ENCODE measurements around the gene IGF2.

IGF2 gene

GRCh38 chr11:2154195-2154585 lies 15.0 kb upstream of the IGF2 start:
- H3K4me1 Mint-ChIP-seq = peaks cover 6% of the 10 kb centered on the region
- H3K9me3 Mint-ChIP-seq = no peaks in the 10 kb centered on the region
- H3K4me3 Mint-ChIP-seq = no peak overlapping the region
- no peak for DNase-seq
- no peak overlapping the region for H3K27ac Mint-ChIP-seq
- CTCF ChIA-PET = interaction anchor here (0.8 to 13.4 kb wide), 13 partner anchors 10 to 501 kb away, joined by 3 to 333 read pairs (median 3); no protein-coding TSS in a partner anchor
- H3K27me3 Mint-ChIP-seq = peaks cover 38% of the 10 kb centered on the region
- H3K36me3 Mint-ChIP-seq = no peaks in the 10 kb centered on the region

- Mint-ChIP-seq H3K4me3 (no peak overlapping the region), H3K27me3 (peaks cover 43% of the 10 kb centered on the region), H3K36me3 (no peaks in the 10 kb centered on the region), H3K27ac (no peak overlapping the region), H3K9me3 (no peaks in the 10 kb centered on the region), H3K4me1 (peaks cover 6% of the 10 kb centered on the region)
- no peak for DNase-seq
- CTCF ChIA-PET = interaction anchor here (0.8 to 13.4 kb wide), 14 partner anchors 9 to 500 kb away, joined by 3 to 333 read pairs (median 3); partner anchors contain the start of gene SYT8
Observed at GRCh38 chr11:2153581-2154194, 14.5 kb upstream of the IGF2 start.

GRCh38 chr11:2151500-2152257 lies 12.5 kb upstream of the IGF2 start:
- H3K4me3 Mint-ChIP-seq = no peak overlapping the region
- CTCF ChIA-PET = interaction anchor here (0.6 to 13.4 kb wide), 34 partner anchors 10 to 499 kb away, joined by 3 to 333 read pairs (median 4); partner anchors contain the start of genes MRPL23, SYT8 and TNNI2
- H3K27me3 Mint-ChIP-seq = peaks cover 63% of the 10 kb centered on the region
- H3K4me1 Mint-ChIP-seq = peaks cover 6% of the 10 kb centered on the region
- no peaks in the 10 kb centered on the region for H3K36me3 Mint-ChIP-seq
- H3K9me3 Mint-ChIP-seq = no peaks in the 10 kb centered on the region
- DNase-seq = peak; percentile 87
- no peak overlapping the region for H3K27ac Mint-ChIP-seq

- H3K27me3 Mint-ChIP-seq = peaks cover 79% of the 10 kb centered on the region
- H3K4me1 Mint-ChIP-seq = peaks cover 6% of the 10 kb centered on the region
- CTCF ChIA-PET = interaction anchor here (0.6 to 13.4 kb wide), 19 partner anchors 9 to 497 kb away, joined by 3 to 333 read pairs (median 6); partner anchors contain the start of genes MRPL23, SYT8 and TNNI2
- no peaks in the 10 kb centered on the region for H3K9me3 Mint-ChIP-seq
- no peak for DNase-seq
- no peak overlapping the region for H3K27ac Mint-ChIP-seq
- H3K4me3 Mint-ChIP-seq = no peak overlapping the region
- no peaks in the 10 kb centered on the region for H3K36me3 Mint-ChIP-seq
Observed at GRCh38 chr11:2149864-2150847, 11.0 kb upstream of the IGF2 start.

GRCh38 chr11:2149460-2149859 lies 10.3 kb upstream of the IGF2 start:
- DNase-seq = no peak
- Mint-ChIP-seq H3K36me3 (no peaks in the 10 kb centered on the region), H3K27me3 (peaks cover 86% of the 10 kb centered on the region), H3K4me3 (no peak overlapping the region), H3K9me3 (no peaks in the 10 kb centered on the region), H3K4me1 (peaks cover 6% of the 10 kb centered on the region), H3K27ac (no peak overlapping the region)
- CTCF ChIA-PET = interaction anchor here (0.6 to 13.4 kb wide), 9 partner anchors 8 to 316 kb away, joined by 3 to 333 read pairs (median 9); partner anchors contain the start of genes MRPL23 and SYT8

GRCh38 chr11:2148595-2148994 lies 9.4 kb upstream of the IGF2 start:
- DNase-seq = no peak
- no peak overlapping the region for H3K4me3 Mint-ChIP-seq
- H3K4me1 Mint-ChIP-seq = peaks cover 6% of the 10 kb centered on the region
- no peak overlapping the region for H3K27ac Mint-ChIP-seq
- no peaks in the 10 kb centered on the region for H3K9me3 Mint-ChIP-seq
- CTCF ChIA-PET = interaction anchor here (1.5 to 13.4 kb wide), 5 partner anchors 112 to 454 kb away, joined by 3 to 333 read pairs (median 32); partner anchors contain the start of gene SYT8
- H3K36me3 Mint-ChIP-seq = no peaks in the 10 kb centered on the region
- H3K27me3 Mint-ChIP-seq = peaks cover 88% of the 10 kb centered on the region

GRCh38 chr11:2147391-2147790 lies 8.2 kb upstream of the IGF2 start:
- H3K27me3 Mint-ChIP-seq = peaks cover 93% of the 10 kb centered on the region
- no peak overlapping the region for H3K27ac Mint-ChIP-seq
- no peak for DNase-seq
- no peaks in the 10 kb centered on the region for H3K36me3 Mint-ChIP-seq
- H3K4me3 Mint-ChIP-seq = no peak overlapping the region
- H3K4me1 Mint-ChIP-seq = peaks cover 10% of the 10 kb centered on the region
- no peaks in the 10 kb centered on the region for H3K9me3 Mint-ChIP-seq
- CTCF ChIA-PET = interaction anchor here (0.6 to 13.4 kb wide), 3 partner anchors 105 to 453 kb away, joined by 3 to 333 read pairs (median 5); no protein-coding TSS in a partner anchor

GRCh38 chr11:2146051-2146450 lies 6.9 kb upstream of the IGF2 start:
- CTCF ChIA-PET = interaction anchor here (13.4 kb wide), 1 partner anchor 109 kb away, joined by 333 read pairs; no protein-coding TSS in a partner anchor
- Mint-ChIP-seq H3K36me3 (no peaks in the 10 kb centered on the region), H3K27ac (no peak overlapping the region), H3K4me3 (no peak overlapping the region), H3K27me3 (peaks cover 100% of the 10 kb centered on the region), H3K9me3 (no peaks in the 10 kb centered on the region), H3K4me1 (peaks cover 5% of the 10 kb centered on the region)
- no peak for DNase-seq

GRCh38 chr11:2144544-2145248 lies 5.5 kb upstream of the IGF2 start:
- Mint-ChIP-seq H3K9me3 (no peaks in the 10 kb centered on the region), H3K27ac (peak overlapping the region; percentile 45), H3K27me3 (peaks cover 100% of the 10 kb centered on the region), H3K4me1 (peaks cover 5% of the 10 kb centered on the region), H3K36me3 (no peaks in the 10 kb centered on the region), H3K4me3 (no peak overlapping the region)
- CTCF ChIA-PET = interaction anchor here (0.7 to 1.0 kb wide), 2 partner anchors 9 to 108 kb away, joined by 3 read pairs; no protein-coding TSS in a partner anchor
- DNase-seq = no peak

GRCh38 chr11:2143799-2144543 lies 4.8 kb upstream of the IGF2 start:
- Mint-ChIP-seq H3K27me3 (peaks cover 98% of the 10 kb centered on the region), H3K27ac (no peak overlapping the region), H3K4me3 (no peak overlapping the region), H3K36me3 (no peaks in the 10 kb centered on the region), H3K4me1 (peaks cover 5% of the 10 kb centered on the region), H3K9me3 (no peaks in the 10 kb centered on the region)
- CTCF ChIA-PET = interaction anchor here (1.0 to 1.2 kb wide), 2 partner anchors 10 to 148 kb away, joined by 3 to 5 read pairs; no protein-coding TSS in a partner anchor
- DNase-seq = no peak

GRCh38 chr11:2143477-2143798 lies 4.2 kb upstream of the IGF2 start:
- Mint-ChIP-seq H3K27ac (no peak overlapping the region), H3K36me3 (no peaks in the 10 kb centered on the region), H3K9me3 (no peaks in the 10 kb centered on the region), H3K27me3 (peaks cover 98% of the 10 kb centered on the region), H3K4me3 (no peak overlapping the region), H3K4me1 (peaks cover 6% of the 10 kb centered on the region)
- CTCF ChIA-PET = interaction anchor here (1.0 to 1.2 kb wide), 2 partner anchors 13 to 147 kb away, joined by 3 to 5 read pairs; no protein-coding TSS in a partner anchor
- DNase-seq = no peak

- Mint-ChIP-seq H3K27ac (no peak overlapping the region), H3K4me1 (peaks cover 7% of the 10 kb centered on the region), H3K27me3 (peaks cover 98% of the 10 kb centered on the region), H3K9me3 (no peaks in the 10 kb centered on the region), H3K36me3 (no peaks in the 10 kb centered on the region), H3K4me3 (no peak overlapping the region)
- CTCF ChIA-PET = interaction anchor here (0.7 to 1.2 kb wide), 3 partner anchors 14 to 146 kb away, joined by 3 to 5 read pairs (median 3); no protein-coding TSS in a partner anchor
- DNase-seq = no peak
Observed at GRCh38 chr11:2142762-2143202, 3.6 kb upstream of the IGF2 start.
